ENCODE data around the gene EPG5.

- TF ChIP-seq POLR2AphosphoS5 (IDR thresholded peaks at IDR 0.05; ENCODE audit: low read depth), result no peak
- no peak for TF ChIP-seq CTCF (IDR thresholded peaks at IDR 0.05; ENCODE audit: insufficient read depth, low read length)
Measured at GRCh38 chr18:45856531-45856930, 110.6 kb downstream of the EPG5 start.
